Epithelial cell of esophagus (primary cell): Measurements from ENCODE around the gene GNAT2.

ENCODE experiments used
- DNase-seq: peaks from one replicate; pipeline ENCODE4 v3.0.0; 2010; ENCODE audit warnings: low read depth
- H3K4me3 ChIP-seq: 2 replicates; pipeline ENCODE4 v1.5.1; 2011; ENCODE audit warnings: mild to moderate bottlenecking, low read length, control low read depth
- TF ChIP-seq, protein P1 (sequence below): IDR thresholded peaks from 2 replicates; pipeline ENCODE4 v1.5.1; 2011; ENCODE audit warnings: low read depth, mild to moderate bottlenecking, low read length, control low read depth, inconsistent platforms; ENCODE audit not compliant: insufficient read depth; ENCODE audit errors: missing control alignments

The GNAT2 gene

DNA sequence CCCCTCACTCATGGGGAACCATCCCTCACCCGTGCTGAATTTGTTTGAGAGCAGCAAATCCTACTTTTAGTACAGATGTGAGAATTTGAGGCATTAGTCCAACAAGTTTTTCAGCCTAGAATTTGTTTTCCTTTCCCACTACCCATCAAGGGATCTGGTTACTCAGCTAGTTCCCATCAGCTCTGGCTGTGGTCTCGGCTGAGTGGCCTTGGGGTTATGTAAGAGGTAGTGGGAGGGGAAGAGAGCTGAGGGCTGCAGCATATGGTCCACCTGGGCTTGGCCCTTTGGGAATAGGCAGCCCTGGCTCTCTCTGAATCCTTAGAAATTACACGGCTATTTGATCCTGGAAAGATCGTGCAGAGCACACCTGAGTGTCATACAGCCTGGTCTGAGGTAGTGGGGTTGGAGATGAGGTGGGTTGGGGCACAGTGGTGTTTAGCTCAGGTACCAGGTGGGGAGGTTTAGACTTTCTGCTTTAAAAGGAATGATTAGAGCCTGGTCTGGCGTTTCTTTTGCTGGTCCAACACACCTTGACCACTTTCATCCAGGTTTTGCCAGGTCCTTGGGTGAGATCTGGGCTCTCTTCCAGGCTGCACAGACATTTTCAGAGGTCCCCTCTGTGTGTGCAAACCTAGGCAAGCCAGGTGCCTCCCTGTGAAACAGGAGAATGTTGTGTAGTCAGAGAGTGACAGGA lies 40.7 kb upstream of the GNAT2 start:
- no peak overlapping the region for H3K4me3 ChIP-seq
- no peak for DNase-seq
- TF ChIP-seq, protein P1, sequence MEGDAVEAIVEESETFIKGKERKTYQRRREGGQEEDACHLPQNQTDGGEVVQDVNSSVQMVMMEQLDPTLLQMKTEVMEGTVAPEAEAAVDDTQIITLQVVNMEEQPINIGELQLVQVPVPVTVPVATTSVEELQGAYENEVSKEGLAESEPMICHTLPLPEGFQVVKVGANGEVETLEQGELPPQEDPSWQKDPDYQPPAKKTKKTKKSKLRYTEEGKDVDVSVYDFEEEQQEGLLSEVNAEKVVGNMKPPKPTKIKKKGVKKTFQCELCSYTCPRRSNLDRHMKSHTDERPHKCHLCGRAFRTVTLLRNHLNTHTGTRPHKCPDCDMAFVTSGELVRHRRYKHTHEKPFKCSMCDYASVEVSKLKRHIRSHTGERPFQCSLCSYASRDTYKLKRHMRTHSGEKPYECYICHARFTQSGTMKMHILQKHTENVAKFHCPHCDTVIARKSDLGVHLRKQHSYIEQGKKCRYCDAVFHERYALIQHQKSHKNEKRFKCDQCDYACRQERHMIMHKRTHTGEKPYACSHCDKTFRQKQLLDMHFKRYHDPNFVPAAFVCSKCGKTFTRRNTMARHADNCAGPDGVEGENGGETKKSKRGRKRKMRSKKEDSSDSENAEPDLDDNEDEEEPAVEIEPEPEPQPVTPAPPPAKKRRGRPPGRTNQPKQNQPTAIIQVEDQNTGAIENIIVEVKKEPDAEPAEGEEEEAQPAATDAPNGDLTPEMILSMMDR, result no peak

DNA sequence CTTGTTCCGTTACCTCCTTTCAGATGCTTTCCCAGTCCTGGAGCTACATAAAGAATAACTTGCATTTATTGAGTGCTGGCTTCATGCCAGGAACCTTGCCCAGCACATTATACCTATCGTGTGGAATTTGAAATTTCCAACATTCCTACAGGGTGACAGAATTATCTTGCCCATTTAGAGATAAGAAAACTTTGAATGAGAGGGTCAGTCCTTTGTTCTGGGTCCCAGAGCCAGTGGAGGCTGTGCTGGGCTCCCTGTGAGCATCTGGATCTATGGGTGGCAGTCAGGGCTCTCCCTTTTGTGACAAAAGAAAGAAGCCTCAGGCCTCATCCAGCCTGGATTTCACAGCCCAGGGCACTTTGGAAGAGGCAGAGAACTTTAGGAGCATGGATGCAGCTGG lies 39.7 kb upstream of the GNAT2 start:
- no peak for DNase-seq

DNA sequence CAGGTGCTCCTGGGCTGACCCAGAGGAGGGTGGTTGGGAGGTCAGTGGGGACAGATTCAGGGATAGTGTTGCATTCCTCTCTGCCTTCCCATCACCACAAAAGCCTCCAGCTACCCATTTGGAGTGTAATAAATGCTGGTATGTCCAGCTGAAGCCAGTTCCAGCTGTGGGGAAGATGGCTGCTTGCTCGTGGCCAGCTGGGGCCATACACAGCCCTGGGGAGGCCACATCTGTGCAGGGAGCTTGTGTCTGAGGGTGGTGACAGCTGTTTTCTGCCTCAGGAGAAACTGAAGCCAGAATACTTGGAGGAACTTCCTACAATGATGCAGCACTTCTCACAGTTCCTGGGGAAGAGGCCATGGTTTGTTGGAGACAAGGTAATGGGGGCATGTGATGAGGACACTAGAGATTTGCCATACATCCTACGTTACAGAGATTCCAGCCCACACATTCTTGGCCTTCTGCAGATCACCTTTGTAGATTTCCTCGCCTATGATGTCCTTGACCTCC lies 39.2 kb upstream of the GNAT2 start:
- no peak for DNase-seq
- TF ChIP-seq, protein P1, result no peak
- H3K4me3 ChIP-seq, result no peak overlapping the region

More for the DNA sequence above, 39.7 kb upstream of the GNAT2 start:
- TF ChIP-seq, protein P1, result no peak
- H3K4me3 ChIP-seq, result no peak overlapping the region

DNA sequence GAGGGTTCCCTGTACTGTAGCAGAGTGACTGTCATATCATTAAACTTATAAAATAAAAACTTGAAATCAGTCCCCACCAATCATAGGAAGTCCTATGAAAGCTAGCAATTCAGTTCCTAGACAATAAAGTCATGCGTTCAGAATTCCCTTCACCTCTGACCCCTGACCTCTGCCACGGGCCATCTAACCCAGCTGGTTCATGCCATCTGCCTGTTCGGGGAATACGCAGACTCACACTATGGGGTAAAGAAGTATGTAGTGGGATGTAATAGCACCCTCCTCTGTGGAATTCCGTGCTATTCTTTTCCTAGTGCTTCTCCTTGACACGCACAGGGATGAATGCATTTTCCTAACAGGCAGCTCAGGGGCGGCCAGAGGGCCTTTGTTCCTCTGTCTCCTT lies 38.6 kb upstream of the GNAT2 start:
- DNase-seq, result no peak
- TF ChIP-seq, protein P1, result no peak

DNA sequence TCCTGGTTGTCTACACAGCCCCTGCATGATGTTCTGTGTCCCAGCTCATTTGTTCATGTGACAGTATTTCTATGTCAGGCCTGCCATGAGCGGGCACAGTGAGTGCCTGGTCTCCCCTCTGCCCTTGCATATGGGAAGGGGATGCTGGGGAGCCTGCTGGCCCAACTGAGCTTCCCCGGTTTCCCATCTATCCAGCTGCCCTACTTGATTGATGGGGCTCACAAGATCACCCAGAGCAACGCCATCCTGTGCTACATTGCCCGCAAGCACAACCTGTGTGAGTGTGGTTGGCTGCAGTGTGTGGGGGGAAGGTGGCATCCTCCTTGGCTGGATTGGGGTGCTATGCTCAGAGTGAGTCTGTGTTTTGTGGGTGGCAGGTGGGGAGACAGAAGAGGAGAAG lies 38.0 kb upstream of the GNAT2 start:
- TF ChIP-seq, protein P1, result no peak
- DNase-seq, result no peak
- no peak overlapping the region for H3K4me3 ChIP-seq

More for the DNA sequence above, 38.6 kb upstream of the GNAT2 start:
- no peak overlapping the region for H3K4me3 ChIP-seq

DNA sequence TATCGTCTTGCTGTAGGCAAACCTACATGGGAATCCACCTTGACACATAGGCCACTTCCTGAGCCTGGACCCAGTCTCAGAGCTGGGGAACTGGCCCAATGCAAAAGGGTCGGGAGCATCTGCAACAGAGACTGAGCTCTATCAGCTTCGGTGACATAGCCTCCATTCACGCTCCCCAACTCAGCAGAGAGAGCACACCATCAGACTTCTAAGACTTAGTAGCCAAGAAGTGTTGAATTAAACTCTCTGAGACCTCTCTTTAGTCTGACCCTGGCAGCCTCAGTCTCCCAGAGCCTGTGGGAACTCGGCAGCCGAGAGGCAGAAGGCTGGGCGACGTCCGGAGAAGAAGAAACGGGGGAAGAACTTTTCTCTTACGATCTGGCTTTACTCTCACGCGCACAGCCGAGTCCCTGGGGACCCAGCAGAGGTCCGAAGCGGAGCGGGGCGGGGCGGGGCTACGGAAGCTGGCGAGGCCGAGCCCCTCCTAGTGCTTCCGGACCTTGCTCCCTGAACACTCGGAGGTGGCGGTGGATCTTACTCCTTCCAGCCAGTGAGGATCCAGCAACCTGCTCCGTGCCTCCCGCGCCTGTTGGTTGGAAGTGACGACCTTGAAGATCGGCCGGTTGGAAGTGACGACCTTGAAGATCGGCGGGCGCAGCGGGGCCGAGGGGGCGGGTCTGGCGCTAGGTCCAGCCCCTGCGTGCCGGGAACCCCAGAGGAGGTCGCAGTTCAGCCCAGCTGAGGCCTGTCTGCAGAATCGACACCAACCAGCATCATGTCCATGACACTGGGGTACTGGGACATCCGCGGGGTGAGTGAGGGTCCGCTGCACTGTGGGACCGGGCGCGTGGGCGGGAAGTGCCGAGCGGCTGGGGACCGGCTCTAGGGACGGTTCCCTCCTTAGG lies 36.5 kb upstream of the GNAT2 start, which contains the start of gene GSTM4:
Gene GSTM4 (plus strand): TSS at position 485 of the 905 bp plus-strand sequence. CDS start 291 bp downstream, at position 776.
- peak within 1 kb of the TSS; percentile 72 for H3K4me3 ChIP-seq
- DNase-seq, result peak; percentile 53
- TF ChIP-seq, protein P1, result no peak
